Neural crest cell (in vitro differentiated cells): Measurements from ENCODE around the gene QSOX2. TPM values are rescaled to one million over a fixed set of nuclear protein-coding genes. Genes with fewer than 3 reads are reported as not detected.

Source experiments
- DNase-seq: peaks from one replicate; pipeline ENCODE4 v3.0.0; 2021; ENCODE audit warnings: low read depth, mixed read lengths, low spot score
- H3K27ac Mint-ChIP-seq: one replicate; pipeline ENCODE4 v1.8.0; 2021; ENCODE audit warnings: mild to moderate bottlenecking, mixed read lengths; ENCODE audit not compliant: unreplicated experiment
- H3K27me3 Mint-ChIP-seq: 2 replicates; pipeline ENCODE4 v1.8.0; 2021; ENCODE audit warnings: low read depth, mild to moderate bottlenecking, mixed read lengths
- H3K36me3 Mint-ChIP-seq: 2 replicates; pipeline ENCODE4 v1.8.0; 2021; ENCODE audit warnings: low read depth, mild to moderate bottlenecking, mixed read lengths
- H3K4me1 Mint-ChIP-seq: 2 replicates; pipeline ENCODE4 v1.8.0; 2021; ENCODE audit warnings: mixed read lengths
- H3K4me3 Mint-ChIP-seq: one replicate; pipeline ENCODE4 v1.8.0; 2021; ENCODE audit warnings: mild to moderate bottlenecking, mixed read lengths
- H3K9me3 Mint-ChIP-seq: 2 replicates; pipeline ENCODE4 v1.8.0; 2021; ENCODE audit warnings: mixed read lengths
- CTCF ChIP-seq: fragments of 200-600 bp; sonication (generic); conservative IDR thresholded peaks from 2 replicates; pipeline ENCODE4 v1.5.0; 2021; ENCODE audit warnings: antibody characterized with exemption, mild to moderate bottlenecking
- total RNA-seq: library from RNA; stranded (reverse); gene quantifications from 2 replicates; pipeline ENCODE4 v1.2.1, GENCODE V29; 2021

Gene QSOX2
- total RNA-seq, 1 donor from 2014 or later = 28.7 TPM

- no peak for DNase-seq
Observed at GRCh38 chr9:136196404-136197083, 49.1 kb downstream of the QSOX2 start.

GRCh38 chr9:136194540-136194939 is 51.1 kb downstream of the QSOX2 start:
- Mint-ChIP-seq H3K27me3 (peaks cover 83% of the 10 kb centered on the region), H3K36me3 (peaks cover 2% of the 10 kb centered on the region), H3K4me1 (no peaks in the 10 kb centered on the region), H3K9me3 (no peaks in the 10 kb centered on the region), H3K27ac (no peak overlapping the region), H3K4me3 (no peak overlapping the region)
- TF ChIP-seq CTCF = no peak
- DNase-seq = no peak

More at GRCh38 chr9:136196404-136197083, 49.1 kb downstream of the QSOX2 start:
- TF ChIP-seq CTCF = no peak
- no peak overlapping the region for H3K4me3 Mint-ChIP-seq
- peaks cover 85% of the 10 kb centered on the region for H3K27me3 Mint-ChIP-seq
- H3K9me3 Mint-ChIP-seq = no peaks in the 10 kb centered on the region
- H3K4me1 Mint-ChIP-seq = no peaks in the 10 kb centered on the region
- no peak overlapping the region for H3K27ac Mint-ChIP-seq
- H3K36me3 Mint-ChIP-seq = peaks cover 2% of the 10 kb centered on the region

- no peak for DNase-seq
- Mint-ChIP-seq H3K27ac (no peak overlapping the region), H3K4me3 (no peak overlapping the region), H3K4me1 (no peaks in the 10 kb centered on the region), H3K9me3 (no peaks in the 10 kb centered on the region), H3K36me3 (peaks cover 2% of the 10 kb centered on the region), H3K27me3 (peaks cover 83% of the 10 kb centered on the region)
- TF ChIP-seq CTCF = no peak
Observed at GRCh38 chr9:136193891-136194279, 51.7 kb downstream of the QSOX2 start.

DNA sequence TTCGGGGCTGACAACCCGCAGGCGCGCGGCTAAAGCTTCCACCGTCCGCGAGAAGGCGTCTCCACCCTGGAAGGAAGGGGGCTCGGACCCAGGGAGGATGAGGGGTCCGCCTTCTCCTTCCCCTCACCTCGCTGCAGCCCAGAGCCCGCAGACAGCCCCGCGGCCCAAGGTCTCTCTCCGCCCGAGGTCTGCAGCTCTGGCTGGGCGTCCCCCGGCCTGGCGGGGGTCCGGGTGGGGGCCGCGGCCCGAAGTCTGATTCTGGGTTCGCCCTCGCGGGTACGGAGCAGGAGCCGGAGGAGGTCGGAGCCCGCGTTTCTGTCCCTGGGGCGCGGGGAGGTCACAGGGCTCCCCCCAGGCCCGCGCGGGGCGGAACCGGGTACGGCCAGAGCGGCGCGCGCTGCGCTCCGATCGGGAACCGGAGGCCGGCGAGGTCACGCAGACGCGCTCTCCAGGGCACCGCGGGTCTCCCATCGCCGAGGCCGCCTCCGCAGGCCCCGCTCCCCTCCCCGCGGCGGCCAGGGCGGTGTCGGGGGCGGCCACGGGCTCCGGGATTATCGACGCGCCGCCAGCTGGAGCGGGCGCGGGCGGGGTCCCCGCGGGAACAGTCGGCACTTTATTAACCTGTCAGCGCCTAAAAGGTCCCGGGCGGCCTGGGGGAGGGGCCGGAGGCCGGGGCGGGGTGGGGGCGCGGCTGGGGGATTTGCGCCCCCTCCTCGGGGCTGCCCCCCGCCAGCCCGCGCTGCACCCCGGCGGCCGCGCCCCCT is 52.3 kb downstream of the QSOX2 start:
- Mint-ChIP-seq H3K9me3 (no peaks in the 10 kb centered on the region), H3K27ac (no peak overlapping the region), H3K27me3 (peaks cover 78% of the 10 kb centered on the region), H3K36me3 (peaks cover 2% of the 10 kb centered on the region), H3K4me1 (no peaks in the 10 kb centered on the region), H3K4me3 (no peak overlapping the region)
- no peak for DNase-seq
- TF ChIP-seq CTCF = no peak

DNA sequence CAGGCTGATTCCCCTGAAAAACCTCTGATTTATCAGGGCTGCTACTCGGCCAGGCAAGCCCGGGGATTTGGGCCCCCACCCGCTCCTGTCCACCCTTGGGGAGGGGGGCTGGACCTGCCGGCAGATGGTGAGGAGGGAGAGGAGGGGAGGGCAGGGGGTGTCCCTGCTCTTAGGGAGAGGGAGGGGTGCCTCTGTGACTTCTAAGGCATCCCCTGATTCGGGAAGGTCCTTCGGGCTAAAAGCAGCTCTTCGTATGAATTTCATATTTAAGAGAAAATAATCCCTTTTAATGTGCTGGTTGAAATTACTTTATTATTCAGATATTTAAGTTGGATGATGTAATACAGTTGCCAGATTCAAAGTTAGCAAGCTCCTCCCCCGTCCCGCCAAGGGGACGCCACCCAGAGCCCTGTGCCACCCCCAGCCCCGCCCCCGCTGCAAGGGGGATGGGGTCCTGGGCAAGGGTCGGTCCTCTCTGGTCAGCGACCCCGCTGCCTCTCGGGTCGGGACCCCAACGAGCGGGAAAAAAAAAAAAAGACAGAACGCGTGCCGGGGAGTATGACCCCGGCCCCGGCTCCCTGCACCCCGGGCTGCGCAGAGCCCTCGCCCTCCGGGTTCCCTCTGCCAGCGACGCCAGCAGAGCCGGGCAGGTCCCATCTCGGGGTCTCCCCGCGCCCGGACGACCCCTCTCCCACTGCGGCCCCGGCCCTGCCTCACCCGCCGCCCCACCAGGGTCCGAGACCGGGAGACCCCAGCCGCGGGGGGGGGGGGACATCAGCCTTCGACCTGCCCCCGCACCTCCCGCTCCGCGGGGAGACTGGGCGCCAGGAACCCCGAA is 53.1 kb downstream of the QSOX2 start:
- Mint-ChIP-seq H3K9me3 (no peaks in the 10 kb centered on the region), H3K4me3 (no peak overlapping the region), H3K36me3 (peaks cover 2% of the 10 kb centered on the region), H3K27me3 (peaks cover 75% of the 10 kb centered on the region), H3K4me1 (no peaks in the 10 kb centered on the region), H3K27ac (no peak overlapping the region)
- no peak for DNase-seq
- TF ChIP-seq CTCF = no peak
